Endothelial cell of umbilical vein (primary cell): ENCODE data around the gene TEK. TPM values are rescaled to one million over a fixed set of nuclear protein-coding genes. Genes with fewer than 3 reads are reported as not detected.

ENCODE experiments used
- BruUV-seq: library from RNA; stranded (reverse); fragments of 400-500 nt; replicated peaks from 2 replicates; lab custom pipeline; 2021; lab: Mats Ljungman, UMichigan
- CTCF ChIA-PET: fragments of 300-600, 350-600 bp; sonication (Branson Sonifier 250); formaldehyde crosslinking; loops from one replicate; lab custom pipeline; 2021; ENCODE audit warnings: antibody characterized with exemption, inconsistent platforms; lab: Charles Lee
- POLR2A ChIA-PET: fragments of 300-600, 350-600 bp; sonication (Branson Sonifier 250); formaldehyde crosslinking; loops from one replicate; lab custom pipeline; 2021; ENCODE audit warnings: antibody characterized with exemption, inconsistent platforms; lab: Charles Lee
- DNase-seq: peaks from one replicate; pipeline ENCODE4 v3.0.0-alpha.2; 2011; ENCODE audit warnings: low read depth, low spot score
- FAIRE-seq: peaks from 2 replicates; lab custom pipeline; 2011; peaks lifted over from hg19 to GRCh38; lab: Jason Lieb, UNC
- H2AFZ ChIP-seq: 2 replicates; pipeline ENCODE4 v1.6.0; 2012; ENCODE audit warnings: low read depth, low read length, control low read depth, inconsistent platforms
- H3K27ac ChIP-seq: 2 replicates; pipeline ENCODE4 v1.5.1; 2011; ENCODE audit warnings: low read depth, mild to moderate bottlenecking, control low read depth, low read length, moderate library complexity; ENCODE audit not compliant: insufficient read depth
- H3K27me3 ChIP-seq, 2 experiments: 2 replicates each; pipeline versions ENCODE4 v1.6.0 to v1.6.1; 2011; ENCODE audit warnings: low read length in 2 of 2, mixed read lengths in 1 of 2; ENCODE audit not compliant: control insufficient read depth in 2 of 2, insufficient read depth in 2 of 2
- H3K36me3 ChIP-seq, 2 experiments: 2 replicates in 1 of 2; 3 replicates in 1 of 2; pipeline ENCODE4 v1.5.1; 2011; ENCODE audit warnings: low read length in 2 of 2, mild to moderate bottlenecking in 1 of 2, moderate library complexity in 1 of 2; ENCODE audit not compliant: control insufficient read depth in 2 of 2, insufficient read depth in 2 of 2; ENCODE audit errors: extremely low read depth in 1 of 2
- H3K4me1 ChIP-seq: 3 replicates; pipeline ENCODE4 v1.5.1; 2011; ENCODE audit warnings: mild to moderate bottlenecking, low read length; ENCODE audit not compliant: control insufficient read depth, insufficient read depth; ENCODE audit errors: extremely low read depth
- H3K4me2 ChIP-seq: 2 replicates; pipeline ENCODE4 v1.6.1; 2011; ENCODE audit warnings: low read length, control low read depth, mixed read lengths; ENCODE audit not compliant: insufficient read depth
- H3K4me3 ChIP-seq, 3 experiments: fragments of 200-600 bp in 1 of 3; sonication (generic), shearing (Covaris generic) in 1 of 3; replicated peaks in 1 of 3; 2 replicates each; pipeline ENCODE4 v1.5.1; 2011 to 2016; ENCODE audit warnings: control low read depth in 3 of 3, low read length in 3 of 3, mild to moderate bottlenecking in 2 of 3, inconsistent platforms in 1 of 3, low read depth in 1 of 3, moderate library complexity in 1 of 3; ENCODE audit not compliant: insufficient read depth in 1 of 3
- H3K79me2 ChIP-seq: 2 replicates; pipeline ENCODE4 v1.6.0; 2012; ENCODE audit warnings: low read length, inconsistent platforms; ENCODE audit not compliant: control insufficient read depth, insufficient read depth
- H3K9ac ChIP-seq: replicated peaks from 2 replicates; pipeline ENCODE3; 2011; ENCODE audit warnings: low read length, control low read depth; ENCODE audit not compliant: insufficient read depth; ENCODE audit errors: extremely low read depth
- H3K9me1 ChIP-seq: replicated peaks from 3 replicates; pipeline ENCODE4 v1.6.0; 2011; ENCODE audit warnings: mild to moderate bottlenecking, low read length; ENCODE audit not compliant: control insufficient read depth, insufficient read depth; ENCODE audit errors: extremely low read depth
- H3K9me3 ChIP-seq: replicated peaks from 2 replicates; pipeline ENCODE4 v1.5.1; 2012; ENCODE audit warnings: low read length, inconsistent platforms; ENCODE audit not compliant: control insufficient read depth, insufficient read depth
- H4K20me1 ChIP-seq: replicated peaks from 2 replicates; pipeline ENCODE3; 2011; ENCODE audit warnings: mild to moderate bottlenecking, low read length; ENCODE audit not compliant: control insufficient read depth, insufficient read depth; ENCODE audit errors: extremely low read depth
- EZH2 ChIP-seq: IDR thresholded peaks from 2 replicates; pipeline ENCODE4 v1.6.1; 2012; ENCODE audit warnings: borderline replicate concordance, low read depth, mild to moderate bottlenecking, moderate library complexity, low read length, inconsistent platforms; ENCODE audit not compliant: severe bottlenecking
- FOS ChIP-seq: IDR thresholded peaks from 2 replicates; pipeline ENCODE4 v1.6.1; 2011; ENCODE audit warnings: mild to moderate bottlenecking, low read length, moderate library complexity, borderline replicate concordance; ENCODE audit not compliant: insufficient read depth
- GATA2 ChIP-seq: IDR thresholded peaks from 2 replicates; pipeline ENCODE4 v1.7.0; 2011; ENCODE audit warnings: low read depth, mild to moderate bottlenecking, moderate library complexity, mixed read lengths, low read length; ENCODE audit not compliant: insufficient read length, insufficient read depth
- JUN ChIP-seq: IDR thresholded peaks from 2 replicates; pipeline ENCODE4 v1.6.1; 2011; ENCODE audit warnings: borderline replicate concordance, low read depth; ENCODE audit not compliant: insufficient read length, insufficient read depth
- POLR2A ChIP-seq: IDR thresholded peaks from 2 replicates; pipeline ENCODE4 v1.6.1; 2012; ENCODE audit warnings: low read depth, mild to moderate bottlenecking, control low read depth, low read length
- dilution Hi-C: fragments of 300-500 bp; cut with MboI; formaldehyde crosslinking; loops from one replicate; pipeline ENCODE4 v1.15.0; 2019; ENCODE audit warnings: low sequenced_read_pairs; ENCODE audit not compliant: extremely low pct_ligation_motif_present
- intact Hi-C: fragments of 100-400 bp; cut with micrococcal nuclease; formaldehyde crosslinking; loops from one replicate; pipeline ENCODE4 v1.10.0; 2022
- polyA plus RNA-seq, 4 experiments: library from polyadenylated mRNA; depleted of rRNA in 3 of 4; stranded (reverse) in 3 of 4; unstranded in 1 of 4; fragments of >200 nt; gene quantifications; 2 replicates each; pipeline versions ENCODE4 v1.2.1 to v1.2.3, GENCODE V29; 2011 to 2012; ENCODE audit warnings: missing spikeins in 1 of 4
- total RNA-seq: library from RNA; stranded (reverse); gene quantifications from 2 replicates; pipeline ENCODE4 v1.2.3, GENCODE V29; 2021

The TEK gene
- total and polyA plus RNA-seq, 2 donors (not counting 3 experiments of a cell fraction or from before 2014, with no cell fraction given), result 26.9 to 44.1 TPM

DNA sequence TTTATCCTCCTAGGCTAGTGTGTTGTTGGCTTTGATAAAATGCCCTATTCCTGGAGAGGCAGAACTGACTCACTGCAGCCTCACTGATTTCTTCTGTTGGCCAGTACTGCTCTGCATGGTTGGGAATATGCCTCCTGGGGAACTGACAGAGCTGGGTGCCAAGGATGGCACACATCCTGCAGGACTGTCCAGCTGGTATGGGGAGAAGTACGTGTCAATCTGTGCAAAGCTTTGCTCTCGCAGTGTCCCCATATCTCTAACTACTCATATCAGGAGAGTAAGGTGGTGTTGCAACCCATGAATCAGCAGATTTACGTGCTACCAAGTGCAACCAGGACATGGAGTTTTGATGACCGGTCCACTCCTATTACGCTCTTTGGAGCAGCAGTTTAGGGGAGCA is 74.7 kb downstream of the TEK start:
- dilution Hi-C loops, result no loop called here
- H3K9me1 ChIP-seq, result no peaks in the 10 kb centered on the region
- H3K4me1 ChIP-seq, result peaks cover 43% of the 10 kb centered on the region
- no peak overlapping the region for H2AFZ ChIP-seq
- no peak overlapping the region for H3K4me3 ChIP-seq
- POLR2A ChIA-PET, result no interaction called here
- no peaks in the 10 kb centered on the region for H3K27me3 ChIP-seq
- FAIRE-seq (no peak), DNase-seq (no peak)
- H3K79me2 ChIP-seq, result no peaks in the 10 kb centered on the region
- intact Hi-C loops, result loop anchor here (2.0 kb wide), 1 partner anchor 73 kb away; no protein-coding TSS in a partner anchor
- no peaks in the 10 kb centered on the region for H3K9me3 ChIP-seq
- peaks cover 3 to 7% of the 10 kb centered on the region in 2 experiments for H3K36me3 ChIP-seq
- CTCF ChIA-PET, result no interaction called here
- no peak overlapping the region for H3K9ac ChIP-seq
- TF ChIP-seq EZH2 (no peak), POLR2A (no peak)
- H3K4me2 ChIP-seq, result no peak overlapping the region
- BruUV-seq, result no TSS peak
- H3K27ac ChIP-seq, result no peak overlapping the region
- no peaks in the 10 kb centered on the region for H4K20me1 ChIP-seq

GRCh38 chr9:27184556-27185351 is 75.7 kb downstream of the TEK start:
- no TSS peak for BruUV-seq
- no peaks in the 10 kb centered on the region for H3K9me3 ChIP-seq
- H3K27me3 ChIP-seq, result no peaks in the 10 kb centered on the region
- no peak overlapping the region for H2AFZ ChIP-seq
- peak overlapping the region; percentile 62 for H3K4me2 ChIP-seq
- no peak overlapping the region for H3K4me3 ChIP-seq
- no peak for TF ChIP-seq EZH2
- no peak for TF ChIP-seq JUN
- no peak for TF ChIP-seq GATA2
- peak; percentile 66 for TF ChIP-seq FOS
- no peaks in the 10 kb centered on the region for H4K20me1 ChIP-seq
- H3K4me1 ChIP-seq, result peaks cover 39% of the 10 kb centered on the region
- peaks cover 3 to 7% of the 10 kb centered on the region in 2 experiments for H3K36me3 ChIP-seq
- no peaks in the 10 kb centered on the region for H3K9me1 ChIP-seq
- DNase-seq (peak; percentile 92), FAIRE-seq (no peak)
- no peaks in the 10 kb centered on the region for H3K79me2 ChIP-seq
- intact Hi-C loops, result loop anchor here (1.0 to 2.0 kb wide), 2 partner anchors 74 to 119 kb away; no protein-coding TSS in a partner anchor
- dilution Hi-C loops, result no loop called here
- ChIA-PET POLR2A (no interaction called here), CTCF (interaction anchor here (0.6 to 1.2 kb wide), 3 partner anchors 30 to 305 kb away, joined by 3 to 4 read pairs (median 3); no protein-coding TSS in a partner anchor)
- peak overlapping the region; percentile 36 for H3K27ac ChIP-seq
- H3K9ac ChIP-seq, result no peak overlapping the region
